ENCODE results near the gene SEC23IP.

Gene SEC23IP

GRCh38 chr10:119945805-119946204 is 53.3 kb downstream of the SEC23IP start:
- no peak for DNase-seq (ENCODE audit: insufficient read length, low spot score)
- no peak for FAIRE-seq
- TF ChIP-seq SPI1 (IDR thresholded peaks at IDR 0.05; ENCODE audit: low read depth, low read length) (no peak), TAF1 (IDR thresholded peaks at IDR 0.05; ENCODE audit: low read depth, low read length) (no peak)

GRCh38 chr10:119947300-119947699 is 54.8 kb downstream of the SEC23IP start:
- no peak for DNase-seq (ENCODE audit: insufficient read length, low spot score)
- no peak for TF ChIP-seq POU2F2 (IDR thresholded peaks at IDR 0.05; ENCODE audit: low read depth, low read length)
- TF ChIP-seq POLR2A (IDR thresholded peaks at IDR 0.05; ENCODE audit: low read depth, low read length): no peak
- no peak for TF ChIP-seq POLR2AphosphoS5 (IDR thresholded peaks at IDR 0.05; ENCODE audit: low read depth, low read length)
- TF ChIP-seq SPI1 (IDR thresholded peaks at IDR 0.05; ENCODE audit: low read depth, low read length): no peak
- no peak for TF ChIP-seq TAF1 (IDR thresholded peaks at IDR 0.05; ENCODE audit: low read depth, low read length)
- TF ChIP-seq PAX5 (IDR thresholded peaks at IDR 0.05; ENCODE audit: insufficient read depth, low read length, severe bottlenecking): no peak
- no peak for FAIRE-seq

GRCh38 chr10:119957451-119957850 is 64.9 kb downstream of the SEC23IP start:
- FAIRE-seq (no peak), DNase-seq (ENCODE audit: insufficient read length, low spot score) (no peak)
- TF ChIP-seq POLR2A (IDR thresholded peaks at IDR 0.05; ENCODE audit: low read depth, low read length) (no peak), TAF1 (IDR thresholded peaks at IDR 0.05; ENCODE audit: low read depth, low read length) (no peak), POLR2AphosphoS5 (IDR thresholded peaks at IDR 0.05; ENCODE audit: low read depth, low read length) (no peak), PAX5 (IDR thresholded peaks at IDR 0.05; ENCODE audit: insufficient read depth, low read length, severe bottlenecking) (no peak), POU2F2 (IDR thresholded peaks at IDR 0.05; ENCODE audit: low read depth, low read length) (no peak)

GRCh38 chr10:119962837-119963236 is 70.3 kb downstream of the SEC23IP start:
- TF ChIP-seq PAX5 (IDR thresholded peaks at IDR 0.05; ENCODE audit: insufficient read depth, low read length, severe bottlenecking) (no peak), TAF1 (IDR thresholded peaks at IDR 0.05; ENCODE audit: low read depth, low read length) (no peak), SPI1 (IDR thresholded peaks at IDR 0.05; ENCODE audit: low read depth, low read length) (no peak), POU2F2 (IDR thresholded peaks at IDR 0.05; ENCODE audit: low read depth, low read length) (no peak), POLR2A (IDR thresholded peaks at IDR 0.05; ENCODE audit: low read depth, low read length) (no peak), POLR2AphosphoS5 (IDR thresholded peaks at IDR 0.05; ENCODE audit: low read depth, low read length) (no peak)
- FAIRE-seq (no peak), DNase-seq (ENCODE audit: insufficient read length, low spot score) (no peak)

- no peak for DNase-seq (ENCODE audit: insufficient read length, low spot score)
- no peak for FAIRE-seq
- no peak for TF ChIP-seq SPI1 (IDR thresholded peaks at IDR 0.05; ENCODE audit: low read depth, low read length)
- no peak for TF ChIP-seq POLR2AphosphoS5 (IDR thresholded peaks at IDR 0.05; ENCODE audit: low read depth, low read length)
- TF ChIP-seq POU2F2 (IDR thresholded peaks at IDR 0.05; ENCODE audit: low read depth, low read length): no peak
- TF ChIP-seq TAF1 (IDR thresholded peaks at IDR 0.05; ENCODE audit: low read depth, low read length): no peak
- no peak for TF ChIP-seq POLR2A (IDR thresholded peaks at IDR 0.05; ENCODE audit: low read depth, low read length)
- TF ChIP-seq PAX5 (IDR thresholded peaks at IDR 0.05; ENCODE audit: insufficient read depth, low read length, severe bottlenecking): no peak
These were observed 74.5 kb downstream of the SEC23IP start for GRCh38 chr10:119967066-119967465.

GRCh38 chr10:119969609-119970008 is 77.1 kb downstream of the SEC23IP start:
- FAIRE-seq: no peak
- no peak for DNase-seq (ENCODE audit: insufficient read length, low spot score)
- TF ChIP-seq PAX5 (IDR thresholded peaks at IDR 0.05; ENCODE audit: insufficient read depth, low read length, severe bottlenecking) (no peak), POU2F2 (IDR thresholded peaks at IDR 0.05; ENCODE audit: low read depth, low read length) (no peak), TAF1 (IDR thresholded peaks at IDR 0.05; ENCODE audit: low read depth, low read length) (no peak)

- TF ChIP-seq PAX5 (IDR thresholded peaks at IDR 0.05; ENCODE audit: insufficient read depth, low read length, severe bottlenecking) (no peak), POU2F2 (IDR thresholded peaks at IDR 0.05; ENCODE audit: low read depth, low read length) (no peak), POLR2A (IDR thresholded peaks at IDR 0.05; ENCODE audit: low read depth, low read length) (no peak), POLR2AphosphoS5 (IDR thresholded peaks at IDR 0.05; ENCODE audit: low read depth, low read length) (no peak), SPI1 (IDR thresholded peaks at IDR 0.05; ENCODE audit: low read depth, low read length) (no peak), TAF1 (IDR thresholded peaks at IDR 0.05; ENCODE audit: low read depth, low read length) (no peak)
- FAIRE-seq: no peak
- no peak for DNase-seq (ENCODE audit: insufficient read length, low spot score)
These were observed 77.6 kb downstream of the SEC23IP start for GRCh38 chr10:119970107-119970506.

- no peak for FAIRE-seq
- no peak for DNase-seq (ENCODE audit: insufficient read length, low spot score)
- TF ChIP-seq POLR2AphosphoS5 (IDR thresholded peaks at IDR 0.05; ENCODE audit: low read depth, low read length) (no peak), SPI1 (IDR thresholded peaks at IDR 0.05; ENCODE audit: low read depth, low read length) (no peak), POLR2A (IDR thresholded peaks at IDR 0.05; ENCODE audit: low read depth, low read length) (no peak), PAX5 (IDR thresholded peaks at IDR 0.05; ENCODE audit: insufficient read depth, low read length, severe bottlenecking) (no peak), TAF1 (IDR thresholded peaks at IDR 0.05; ENCODE audit: low read depth, low read length) (no peak), POU2F2 (IDR thresholded peaks at IDR 0.05; ENCODE audit: low read depth, low read length) (no peak)
These were observed 78.4 kb downstream of the SEC23IP start for GRCh38 chr10:119970963-119971362.

GRCh38 chr10:119973281-119973680 is 80.8 kb downstream of the SEC23IP start:
- no peak for TF ChIP-seq POLR2A (IDR thresholded peaks at IDR 0.05; ENCODE audit: low read depth, low read length)
- no peak for TF ChIP-seq SPI1 (IDR thresholded peaks at IDR 0.05; ENCODE audit: low read depth, low read length)
- no peak for TF ChIP-seq POLR2AphosphoS5 (IDR thresholded peaks at IDR 0.05; ENCODE audit: low read depth, low read length)
- no peak for TF ChIP-seq POU2F2 (IDR thresholded peaks at IDR 0.05; ENCODE audit: low read depth, low read length)
- TF ChIP-seq TAF1 (IDR thresholded peaks at IDR 0.05; ENCODE audit: low read depth, low read length): no peak
- no peak for TF ChIP-seq PAX5 (IDR thresholded peaks at IDR 0.05; ENCODE audit: insufficient read depth, low read length, severe bottlenecking)
- DNase-seq (ENCODE audit: insufficient read length, low spot score) (no peak), FAIRE-seq (no peak)

- FAIRE-seq (no peak), DNase-seq (ENCODE audit: insufficient read length, low spot score) (no peak)
- TF ChIP-seq POLR2A (IDR thresholded peaks at IDR 0.05; ENCODE audit: low read depth, low read length) (no peak), TAF1 (IDR thresholded peaks at IDR 0.05; ENCODE audit: low read depth, low read length) (no peak), SPI1 (IDR thresholded peaks at IDR 0.05; ENCODE audit: low read depth, low read length) (no peak), POLR2AphosphoS5 (IDR thresholded peaks at IDR 0.05; ENCODE audit: low read depth, low read length) (no peak), POU2F2 (IDR thresholded peaks at IDR 0.05; ENCODE audit: low read depth, low read length) (no peak), PAX5 (IDR thresholded peaks at IDR 0.05; ENCODE audit: insufficient read depth, low read length, severe bottlenecking) (no peak)
These were observed 83.9 kb downstream of the SEC23IP start for GRCh38 chr10:119976421-119976820.

Data from GM12891 (cell line).